Ramos (cell line): ENCODE data around the gene THBS1.

ENCODE experiments used
- in situ Hi-C: fragments of 300-500 bp; cut with MboI; formaldehyde crosslinking; loops from one replicate; pipeline ENCODE4 v1.14.3; 2022; ENCODE audit warnings: low sequenced_read_pairs; ENCODE audit not compliant: unreplicated experiment

The THBS1 gene

GRCh38 chr15:39580485-39581241 is at the start of gene THBS1:
THBS1 (plus strand) TSS chr15:39581079; CDS start chr15:39581858, 779 bp downstream.
- in situ Hi-C loops, result loop anchor here (25.0 kb wide), 1 partner anchor 768 kb away; no protein-coding TSS in a partner anchor

- in situ Hi-C loops, result no loop called here
These were observed 45.9 kb upstream of the THBS1 start for GRCh38 chr15:39534996-39535395.

GRCh38 chr15:39535466-39535865 is 45.4 kb upstream of the THBS1 start:
- in situ Hi-C loops, result no loop called here

- in situ Hi-C loops, result no loop called here
These were observed 41.9 kb upstream of the THBS1 start for GRCh38 chr15:39538936-39539335.

GRCh38 chr15:39539466-39539865 is 41.4 kb upstream of the THBS1 start:
- in situ Hi-C loops, result no loop called here

- in situ Hi-C loops, result no loop called here
These were observed 40.8 kb upstream of the THBS1 start for GRCh38 chr15:39539973-39540558.

- in situ Hi-C loops, result no loop called here
These were observed 38.4 kb upstream of the THBS1 start for GRCh38 chr15:39542385-39543065.

- in situ Hi-C loops, result no loop called here
These were observed 37.2 kb upstream of the THBS1 start for GRCh38 chr15:39543651-39544050.

- in situ Hi-C loops, result no loop called here
These were observed 34.0 kb upstream of the THBS1 start for GRCh38 chr15:39546842-39547241.

- in situ Hi-C loops, result no loop called here
These were observed 32.3 kb upstream of the THBS1 start for GRCh38 chr15:39548561-39548960.

GRCh38 chr15:39549912-39550311 is 31.0 kb upstream of the THBS1 start:
- in situ Hi-C loops, result no loop called here

- in situ Hi-C loops, result no loop called here
These were observed 29.4 kb upstream of the THBS1 start for GRCh38 chr15:39551476-39551875.

GRCh38 chr15:39552556-39552955 is 28.3 kb upstream of the THBS1 start:
- in situ Hi-C loops, result no loop called here

- in situ Hi-C loops, result no loop called here
These were observed 26.8 kb upstream of the THBS1 start for GRCh38 chr15:39553947-39554693.

- in situ Hi-C loops, result no loop called here
These were observed 26.0 kb upstream of the THBS1 start for GRCh38 chr15:39554746-39555387.

GRCh38 chr15:39555885-39556284 is 25.0 kb upstream of the THBS1 start:
- in situ Hi-C loops, result no loop called here

- in situ Hi-C loops, result no loop called here
These were observed 24.4 kb upstream of the THBS1 start for GRCh38 chr15:39556461-39556860.

GRCh38 chr15:39558421-39558820 is 22.5 kb upstream of the THBS1 start:
- in situ Hi-C loops, result no loop called here

GRCh38 chr15:39564972-39565665 is 15.8 kb upstream of the THBS1 start:
- in situ Hi-C loops, result no loop called here

- in situ Hi-C loops, result no loop called here
These were observed 15.0 kb upstream of the THBS1 start for GRCh38 chr15:39565851-39566250.
